ENCODE results near the gene KIRREL3. TPM values are rescaled to one million over a fixed set of nuclear protein-coding genes. Genes with fewer than 3 reads are reported as not detected.

The KIRREL3 gene
- total RNA-seq, 4 donors from 2014 or later = 0.19 TPM; not detected in 3

DNA sequence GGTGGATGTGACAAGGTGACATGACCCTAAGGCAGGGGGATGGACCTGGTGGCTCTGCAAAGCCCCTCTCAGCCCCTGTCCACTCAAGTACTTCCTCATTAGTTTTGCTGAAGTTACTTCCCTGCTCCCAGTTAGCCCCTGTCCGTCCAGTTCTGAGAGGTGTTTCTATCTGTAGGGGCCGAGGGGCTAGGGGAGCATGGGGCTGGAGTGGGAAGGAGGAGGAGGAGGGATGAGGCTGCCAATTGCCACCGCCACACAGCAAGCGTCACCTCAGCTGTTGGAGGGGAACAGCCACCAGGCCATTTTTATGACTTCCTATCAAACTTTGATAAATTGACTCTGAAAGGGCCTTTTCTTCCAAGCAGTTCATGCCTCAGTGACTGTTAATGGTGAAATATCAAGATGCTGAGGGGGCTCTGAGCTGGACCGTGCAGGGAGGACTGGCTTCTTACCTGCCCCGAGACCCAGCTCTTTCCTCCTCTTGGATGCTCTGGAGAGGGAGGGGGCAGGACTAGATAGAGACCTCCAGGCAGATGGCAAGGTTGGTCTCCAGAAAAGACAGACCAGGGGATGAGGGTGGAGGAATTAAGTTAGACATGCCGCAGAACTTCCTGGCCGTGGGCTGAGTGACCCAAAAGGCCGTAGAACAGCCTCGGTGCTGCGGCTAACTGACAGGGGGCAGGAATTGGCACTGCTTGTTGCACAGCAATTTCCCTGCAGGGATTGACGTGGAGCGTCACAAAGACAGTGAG lies 508.1 kb downstream of the KIRREL3 start:
- no peak for TF ChIP-seq POLR2A (IDR thresholded peaks at IDR 0.05)
- TF ChIP-seq, protein P1, sequence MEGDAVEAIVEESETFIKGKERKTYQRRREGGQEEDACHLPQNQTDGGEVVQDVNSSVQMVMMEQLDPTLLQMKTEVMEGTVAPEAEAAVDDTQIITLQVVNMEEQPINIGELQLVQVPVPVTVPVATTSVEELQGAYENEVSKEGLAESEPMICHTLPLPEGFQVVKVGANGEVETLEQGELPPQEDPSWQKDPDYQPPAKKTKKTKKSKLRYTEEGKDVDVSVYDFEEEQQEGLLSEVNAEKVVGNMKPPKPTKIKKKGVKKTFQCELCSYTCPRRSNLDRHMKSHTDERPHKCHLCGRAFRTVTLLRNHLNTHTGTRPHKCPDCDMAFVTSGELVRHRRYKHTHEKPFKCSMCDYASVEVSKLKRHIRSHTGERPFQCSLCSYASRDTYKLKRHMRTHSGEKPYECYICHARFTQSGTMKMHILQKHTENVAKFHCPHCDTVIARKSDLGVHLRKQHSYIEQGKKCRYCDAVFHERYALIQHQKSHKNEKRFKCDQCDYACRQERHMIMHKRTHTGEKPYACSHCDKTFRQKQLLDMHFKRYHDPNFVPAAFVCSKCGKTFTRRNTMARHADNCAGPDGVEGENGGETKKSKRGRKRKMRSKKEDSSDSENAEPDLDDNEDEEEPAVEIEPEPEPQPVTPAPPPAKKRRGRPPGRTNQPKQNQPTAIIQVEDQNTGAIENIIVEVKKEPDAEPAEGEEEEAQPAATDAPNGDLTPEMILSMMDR (IDR thresholded peaks at IDR 0.05) = no peak
- Histone ChIP-seq H3K4me3 (no peak overlapping the region), H3K4me1 (no peaks in the 10 kb centered on the region), H3K36me3 (no peaks in the 10 kb centered on the region), H3K27ac (no peak overlapping the region), H3K27me3 (no peaks in the 10 kb centered on the region), H3K9me3 (no peaks in the 10 kb centered on the region)
- intact Hi-C loops (cut with DNase I) = no loop called here
- 68 to 88% methylated on average over 9 of the region's 13 CpGs for WGBS, 2 donors
- no peak for DNase-seq

DNA sequence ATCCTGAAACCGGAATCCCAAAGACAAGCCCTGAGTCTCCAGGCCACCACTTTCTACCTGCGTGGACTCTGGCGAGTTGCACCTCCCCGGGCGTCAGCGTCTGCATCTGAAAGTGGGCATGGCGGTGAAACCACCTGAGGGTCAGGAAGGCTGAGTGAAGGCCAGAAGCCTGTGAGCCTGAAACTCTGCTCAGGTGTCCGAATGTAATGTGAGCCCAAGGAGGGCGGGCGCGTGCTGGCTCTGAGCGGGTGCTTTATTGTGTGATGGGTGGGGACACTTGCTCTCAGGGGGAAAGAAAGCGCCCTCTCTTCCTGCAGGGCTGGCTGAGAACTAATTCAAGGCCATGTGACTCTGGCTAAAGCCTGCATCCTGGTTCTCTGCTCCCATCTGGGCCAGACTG lies 509.5 kb downstream of the KIRREL3 start:
- DNase-seq = no peak
- Histone ChIP-seq H3K4me1 (no peaks in the 10 kb centered on the region), H3K4me3 (no peak overlapping the region), H3K27me3 (no peaks in the 10 kb centered on the region), H3K9me3 (no peaks in the 10 kb centered on the region), H3K27ac (no peak overlapping the region), H3K36me3 (no peaks in the 10 kb centered on the region)
- WGBS, 2 donors = 80 to 82% methylated on average over 1 to 6 of the region's 13 CpGs
- intact Hi-C loops (cut with DNase I) = no loop called here
- no peak for TF ChIP-seq POLR2A (IDR thresholded peaks at IDR 0.05)
- TF ChIP-seq, protein P1 (IDR thresholded peaks at IDR 0.05) = no peak

DNA sequence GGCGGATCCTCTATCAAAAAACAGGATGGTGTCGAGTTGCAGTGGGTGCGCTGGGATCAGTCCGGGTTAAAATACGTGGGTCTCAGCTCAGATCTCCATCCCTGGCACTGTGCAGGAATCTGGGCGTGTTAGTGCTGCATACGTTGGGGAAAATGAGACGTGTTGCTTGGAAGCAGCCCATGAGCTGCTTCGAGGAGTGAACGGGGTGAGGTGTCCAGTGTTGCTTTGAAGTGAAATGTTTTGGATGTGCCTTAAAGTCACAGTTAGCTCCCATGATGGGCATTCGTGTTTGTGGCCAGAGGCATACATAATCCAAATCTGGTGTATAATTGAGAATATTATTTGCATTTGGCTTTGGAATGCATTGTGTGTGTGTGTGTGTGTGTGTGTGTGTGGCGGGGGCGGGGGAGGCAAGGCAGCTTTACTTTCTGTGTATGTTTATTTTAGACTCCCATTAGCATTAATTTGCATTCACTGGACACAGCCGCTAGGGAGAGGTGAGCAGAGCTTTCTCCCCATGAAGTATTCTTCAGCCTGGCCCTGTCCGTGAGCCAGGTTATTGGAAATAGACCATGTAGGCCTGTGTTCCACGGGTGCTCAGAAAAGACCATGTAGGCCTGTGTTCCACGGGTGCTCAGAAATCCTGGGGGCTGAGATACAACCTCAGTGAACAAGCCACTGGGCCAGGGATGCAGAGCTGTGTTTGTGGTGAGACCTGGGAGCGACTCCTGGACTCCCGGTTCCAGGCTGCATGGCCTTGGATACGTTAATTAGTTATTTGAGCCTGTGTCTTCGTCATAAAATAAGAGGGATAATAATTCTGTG lies 510.5 kb downstream of the KIRREL3 start:
- no peaks in the 10 kb centered on the region for H3K9me3 ChIP-seq
- H3K27me3 ChIP-seq = no peaks in the 10 kb centered on the region
- H3K4me1 ChIP-seq = no peaks in the 10 kb centered on the region
- TF ChIP-seq POLR2A (IDR thresholded peaks at IDR 0.05) = no peak
- TF ChIP-seq, protein P1 (IDR thresholded peaks at IDR 0.05) = no peak
- no peaks in the 10 kb centered on the region for H3K36me3 ChIP-seq
- H3K27ac ChIP-seq = no peak overlapping the region
- DNase-seq = no peak
- intact Hi-C loops (cut with DNase I) = no loop called here
- H3K4me3 ChIP-seq = no peak overlapping the region
- 67% methylated on average over 18 to 19 of the region's 21 CpGs for WGBS, 2 donors

DNA sequence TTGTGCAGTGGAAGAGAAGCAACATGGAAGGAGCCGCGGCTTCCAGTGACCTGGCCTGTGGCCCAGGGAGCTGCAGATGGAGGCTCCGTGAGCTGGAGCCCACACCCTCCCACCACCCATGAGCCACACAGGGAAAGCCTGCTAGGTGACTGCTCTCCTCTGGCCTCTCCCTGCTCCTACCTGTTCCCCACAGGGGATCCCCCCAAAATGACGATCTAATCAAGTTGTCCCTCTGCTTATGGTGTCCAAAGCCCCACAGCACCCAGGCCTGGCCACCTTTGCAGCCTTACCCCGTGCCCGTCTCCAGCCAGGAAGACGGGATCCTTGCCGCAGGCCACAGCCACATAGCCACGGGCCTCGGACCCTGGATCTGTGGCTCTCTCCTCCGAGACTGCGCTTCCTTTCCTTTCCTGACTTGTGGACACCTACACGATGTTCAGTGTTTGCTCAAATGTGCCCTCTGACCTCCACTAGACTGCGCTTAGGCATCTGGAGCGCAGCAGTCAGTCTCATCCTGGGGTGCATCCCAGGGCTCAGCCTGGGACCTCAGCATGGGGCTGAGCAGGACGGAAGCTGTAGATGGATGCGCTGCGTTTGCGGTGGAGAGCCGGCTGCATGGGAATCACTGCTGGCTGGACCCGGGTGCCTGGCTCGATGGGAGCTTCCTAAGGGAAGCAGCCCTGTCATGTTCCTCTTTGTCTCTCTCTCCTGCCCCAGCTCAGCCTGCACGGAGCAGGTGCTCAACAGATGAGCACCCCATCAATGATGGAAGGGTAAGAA lies 511.8 kb downstream of the KIRREL3 start:
- peaks cover 0 to 4% (median 2%) of the 10 kb centered on the region in 3 donors for H3K4me1 ChIP-seq
- no peaks in the 10 kb centered on the region for H3K27me3 ChIP-seq
- intact Hi-C loops (cut with DNase I) = no loop called here
- no peak overlapping the region for H3K27ac ChIP-seq
- no peak for DNase-seq
- no peaks in the 10 kb centered on the region for H3K36me3 ChIP-seq
- H3K4me3 ChIP-seq = no peak overlapping the region
- H3K9me3 ChIP-seq = no peaks in the 10 kb centered on the region
- TF ChIP-seq, protein P1 (IDR thresholded peaks at IDR 0.05) = no peak
- WGBS, 2 donors = 87 to 91% methylated on average over 9 to 17 of the region's 23 CpGs

Data from esophagus squamous epithelium (tissue), 5 donors.